Cortex of kidney (tissue), 1 donor: ENCODE measurements around the gene CHTF8.
"Not testable (repeated sequence)": the region's sequence is repeated elsewhere in the genome, so short reads cannot be mapped to it uniquely, and the experiment has no call there.

Experiments used
- DNase-seq: peaks from one replicate; lab custom pipeline; 2025; lab: John Stamatoyannopoulos, UW

Gene CHTF8

GRCh38 chr16:69138608-69139007, 6.2 kb upstream of the CHTF8 start:
- no peak for DNase-seq

GRCh38 chr16:69133373-69133954, 1.1 kb upstream of the CHTF8 start:
- DNase-seq, result no peak

- DNase-seq, result no peak
Measured at GRCh38 chr16:69131839-69132423, 457 bp downstream of the CHTF8 start.

- no peak for DNase-seq
Measured at GRCh38 chr16:69131167-69131838, 1.1 kb downstream of the CHTF8 start.

- DNase-seq, result no peak
Measured at GRCh38 chr16:69130461-69130860, 1.9 kb downstream of the CHTF8 start.

- no peak for DNase-seq
Measured at GRCh38 chr16:69127966-69128510, 4.3 kb downstream of the CHTF8 start.

- not testable (repeated sequence) for DNase-seq
Measured at GRCh38 chr16:69126801-69127200, 5.6 kb downstream of the CHTF8 start.

GRCh38 chr16:69126221-69126620, 6.2 kb downstream of the CHTF8 start:
- no peak for DNase-seq

- not testable (repeated sequence) for DNase-seq
Measured at GRCh38 chr16:69124961-69125360, 7.4 kb downstream of the CHTF8 start.

- DNase-seq, result not testable (repeated sequence)
Measured at GRCh38 chr16:69124406-69124805, 8.0 kb downstream of the CHTF8 start.

- no peak for DNase-seq
Measured at GRCh38 chr16:69123910-69124309, 8.5 kb downstream of the CHTF8 start.

GRCh38 chr16:69120096-69120664, 12.2 kb downstream of the CHTF8 start:
- DNase-seq, result no peak

- no peak for DNase-seq
Measured at GRCh38 chr16:69119536-69119935, 12.9 kb downstream of the CHTF8 start.

GRCh38 chr16:69118994-69119393, 13.4 kb downstream of the CHTF8 start:
- DNase-seq, result no peak

- DNase-seq, result no peak
Measured at GRCh38 chr16:69118468-69118867, 13.9 kb downstream of the CHTF8 start.

- no peak for DNase-seq
Measured at GRCh38 chr16:69116906-69117305, 15.5 kb downstream of the CHTF8 start.

GRCh38 chr16:69116256-69116875, 16.0 kb downstream of the CHTF8 start:
- no peak for DNase-seq

GRCh38 chr16:69115837-69116236, 16.6 kb downstream of the CHTF8 start:
- no peak for DNase-seq

- no peak for DNase-seq
Measured at GRCh38 chr16:69115361-69115760, 17.0 kb downstream of the CHTF8 start.

GRCh38 chr16:69114976-69115355, 17.4 kb downstream of the CHTF8 start:
- DNase-seq, result no peak

- no peak for DNase-seq
Measured at GRCh38 chr16:69114346-69114975, 17.9 kb downstream of the CHTF8 start.

GRCh38 chr16:69113216-69113615, 19.2 kb downstream of the CHTF8 start:
- DNase-seq, result no peak
